MM.1S (cell line): ENCODE measurements around the gene GABRD.

Source experiments
- CTCF ChIP-seq: fragments of 300-600 bp; sonication (generic); IDR thresholded peaks from 2 replicates; pipeline ENCODE4 v1.5.1; 2016; ENCODE audit warnings: antibody characterized with exemption, low read length, mixed read lengths
- EZH2 ChIP-seq: fragments of 300-600 bp; sonication (generic); optimal IDR thresholded peaks from 2 replicates; pipeline ENCODE3; 2017; ENCODE audit warnings: low read depth, mild to moderate bottlenecking, antibody characterized with exemption, low read length, mixed read lengths
- EZH2phosphoT487 ChIP-seq: fragments of 300-600 bp; sonication (generic); IDR thresholded peaks from 2 replicates; pipeline ENCODE4 v1.6.1; 2018; ENCODE audit warnings: antibody characterized with exemption, low read length

GRCh38 chr1:2050793-2051682, 31.9 kb downstream of the GABRD start:
- TF ChIP-seq EZH2, result no peak
- TF ChIP-seq CTCF, result no peak
- TF ChIP-seq EZH2phosphoT487, result no peak
